CD14-positive monocyte (primary cell): ENCODE measurements around the gene ITGB3. TPM values are rescaled to one million over a fixed set of nuclear protein-coding genes. Genes with fewer than 3 reads are reported as not detected.

Experiments
- DNase-seq, 3 donors: peaks; one replicate each; pipeline ENCODE4 v3.0.0-alpha.2; 2011 to 2022
- H2AFZ ChIP-seq: 2 replicates; pipeline ENCODE4 v1.6.0; 2012; ENCODE audit warnings: mild to moderate bottlenecking, low read depth, low read length, inconsistent platforms; ENCODE audit not compliant: insufficient read depth, poor library complexity, severe bottlenecking
- H3K27ac ChIP-seq, 2 donors: 1 replicate in 1 of 2; 2 replicates in 1 of 2; pipeline ENCODE4 v1.5.1; 2012 to 2013; ENCODE audit warnings: low read length in 2 of 2, control low read depth in 1 of 2, inconsistent platforms in 1 of 2, low read depth in 1 of 2, mild to moderate bottlenecking in 1 of 2
- H3K27me3 ChIP-seq, 2 donors: one replicate each; pipeline versions ENCODE4 v1.6.0 to v1.6.1; 2011 to 2013; ENCODE audit warnings: low read length in 2 of 2; ENCODE audit not compliant: control insufficient read depth in 2 of 2, insufficient read depth in 2 of 2
- H3K36me3 ChIP-seq, 2 donors: replicated peaks in 1 of 2; 1 replicate in 1 of 2; 2 replicates in 1 of 2; pipeline versions ENCODE4 v1.5.1 to v1.6.1; 2012 to 2013; ENCODE audit warnings: low read length in 2 of 2, control low read depth in 1 of 2, inconsistent platforms in 1 of 2, mild to moderate bottlenecking in 1 of 2; ENCODE audit not compliant: insufficient read depth in 2 of 2, control insufficient read depth in 1 of 2
- H3K4me1 ChIP-seq, 2 donors: 1 replicate in 1 of 2; 2 replicates in 1 of 2; pipeline versions ENCODE4 v1.5.1 to v1.6.1; 2012 to 2013; ENCODE audit warnings: low read length in 2 of 2, control low read depth in 1 of 2, inconsistent platforms in 1 of 2, mild to moderate bottlenecking in 1 of 2, moderate library complexity in 1 of 2; ENCODE audit not compliant: insufficient read depth in 2 of 2, control insufficient read depth in 1 of 2
- H3K4me2 ChIP-seq: replicated peaks from 2 replicates; pipeline ENCODE3; 2012; ENCODE audit warnings: low read length, moderate library complexity, mild to moderate bottlenecking; ENCODE audit not compliant: poor library complexity, severe bottlenecking; ENCODE audit errors: extremely low read depth
- H3K4me3 ChIP-seq, 3 experiments: fragments of 200-600 bp in 1 of 3; sonication (generic) in 1 of 3; replicated peaks in 1 of 3; 1 replicate in 2 of 3; 2 replicates in 1 of 3; pipeline ENCODE4 v1.5.1; 2011 to 2013; ENCODE audit warnings: low read length in 3 of 3, mild to moderate bottlenecking in 3 of 3, control low read depth in 2 of 3, low read depth in 2 of 3, inconsistent platforms in 1 of 3, moderate library complexity in 1 of 3
- H3K79me2 ChIP-seq: 2 replicates; pipeline ENCODE4 v1.6.0; 2012; ENCODE audit warnings: mild to moderate bottlenecking, control low read depth, inconsistent platforms, low read length, moderate library complexity; ENCODE audit not compliant: insufficient read depth
- H3K9ac ChIP-seq: 2 replicates; pipeline ENCODE4 v1.6.0; 2017; ENCODE audit warnings: low read length, mild to moderate bottlenecking; ENCODE audit not compliant: insufficient read depth, poor library complexity, severe bottlenecking
- H3K9me3 ChIP-seq, 2 donors: replicated peaks in 1 of 2; 1 replicate in 1 of 2; 2 replicates in 1 of 2; pipeline versions ENCODE4 v1.5.1 to v1.6.1; 2012 to 2013; ENCODE audit warnings: low read length in 2 of 2, control low read depth in 1 of 2; ENCODE audit not compliant: control insufficient read depth in 1 of 2, insufficient read depth in 1 of 2
- H4K20me1 ChIP-seq: 2 replicates; pipeline ENCODE4 v1.6.0; 2012; ENCODE audit warnings: mild to moderate bottlenecking, low read length, control low read depth, moderate library complexity; ENCODE audit not compliant: insufficient read depth
- H3K27ac Mint-ChIP-seq, 7 donors: one replicate each; pipeline ENCODE4 v1.8.0; 2020; ENCODE audit warnings: mild to moderate bottlenecking in 7 of 7, mixed read lengths in 7 of 7, moderate library complexity in 6 of 7, inconsistent platforms in 2 of 7
- H3K27me3 Mint-ChIP-seq, 3 donors: one replicate each; pipeline ENCODE4 v1.8.0; 2021 to 2022; ENCODE audit warnings: low read depth in 3 of 3, mild to moderate bottlenecking in 3 of 3, mixed read lengths in 3 of 3, moderate library complexity in 3 of 3, inconsistent platforms in 1 of 3
- H3K36me3 Mint-ChIP-seq, 2 donors: one replicate each; pipeline ENCODE4 v1.8.0; 2020; ENCODE audit warnings: mixed read lengths in 2 of 2, inconsistent platforms in 1 of 2, mild to moderate bottlenecking in 1 of 2
- H3K4me1 Mint-ChIP-seq: one replicate; pipeline ENCODE4 v1.8.0; 2020; ENCODE audit warnings: mild to moderate bottlenecking, mixed read lengths
- H3K4me3 Mint-ChIP-seq, 2 donors: one replicate each; pipeline ENCODE4 v1.8.0; 2020; ENCODE audit warnings: mild to moderate bottlenecking in 2 of 2, mixed read lengths in 2 of 2, moderate library complexity in 1 of 2
- H3K9me3 Mint-ChIP-seq, 7 donors: one replicate each; pipeline ENCODE4 v1.8.0; 2020 to 2022; ENCODE audit warnings: mixed read lengths in 7 of 7, mild to moderate bottlenecking in 6 of 7, moderate library complexity in 6 of 7, inconsistent platforms in 2 of 7
- CTCF ChIP-seq: fragments of 200-600 bp; IDR thresholded peaks from one replicate; pipeline ENCODE4 v1.8.0; 2022; ENCODE audit warnings: antibody characterized with exemption, mild to moderate bottlenecking
- WGBS: methylation state at CpG from one replicate; pipeline ENCODE4 v1.1.5; 2013; ENCODE audit warnings: missing lambda C conversion rate; ENCODE audit not compliant: insufficient coverage; 5-methylcytosine and 5-hydroxymethylcytosine counted together
- intact Hi-C, 2 donors: fragments of 100-400 bp; cut with micrococcal nuclease; formaldehyde crosslinking; loops; one replicate each; pipeline versions ENCODE4 v1.15.0 to v1.15.1; 2023
- polyA plus RNA-seq, 3 donors: library from polyadenylated mRNA; depleted of rRNA in 1 of 3; unstranded in 2 of 3; stranded (reverse) in 1 of 3; fragments of 300-500 nt in 2 of 3; fragments of >200 nt in 1 of 3; fragmentation: Illumina TruSeq in 2 of 3; gene quantifications; 1 replicate in 2 of 3; 2 replicates in 1 of 3; pipeline ENCODE4 v1.2.3, GENCODE V29; 2012 to 2021

Gene ITGB3
- polyA plus RNA-seq, 3 donors, result 0.01 to 1.6 (median 1.3) TPM

DNA sequence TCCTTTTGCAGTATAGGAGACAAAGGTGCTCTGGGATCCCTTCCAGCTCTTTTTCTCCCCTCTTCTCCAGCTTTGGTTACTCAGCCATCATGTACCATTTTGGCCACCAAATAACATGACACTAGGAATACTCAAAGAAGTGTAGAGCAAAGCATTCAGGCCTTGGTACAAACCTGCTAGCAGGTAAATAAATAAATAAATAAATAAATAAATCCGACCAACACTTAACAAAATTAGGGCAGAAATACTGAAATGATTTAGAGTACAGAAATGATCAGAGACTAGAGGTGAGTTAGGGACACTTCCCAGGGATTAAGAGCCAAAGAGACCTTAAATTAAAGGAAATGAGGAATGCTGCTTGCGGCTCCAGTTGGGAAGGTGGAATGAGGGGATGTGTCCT lies 17.7 kb upstream of the ITGB3 start:
- H3K4me2 ChIP-seq, result no peak overlapping the region
- H2AFZ ChIP-seq, result no peak overlapping the region
- no peak for DNase-seq
- H3K79me2 ChIP-seq, result no peaks in the 10 kb centered on the region
- no peak overlapping the region for H3K27ac Mint-ChIP-seq
- H3K4me1 ChIP-seq, result peaks cover 13 to 14% of the 10 kb centered on the region in 2 donors
- H3K9ac ChIP-seq, result no peak overlapping the region
- peaks cover 0 to 2% (median 2%) of the 10 kb centered on the region in 3 donors for H3K27me3 Mint-ChIP-seq
- 88% methylated on average over 1 of the region's 2 CpGs for WGBS
- H3K9me3 Mint-ChIP-seq, result peaks cover 5 to 14% (median 11%) of the 10 kb centered on the region in 7 donors
- H3K36me3 ChIP-seq, result no peaks in the 10 kb centered on the region
- no peaks in the 10 kb centered on the region for H3K27me3 ChIP-seq
- no peak overlapping the region for H3K4me3 ChIP-seq
- no peaks in the 10 kb centered on the region for H3K36me3 Mint-ChIP-seq
- H3K4me1 Mint-ChIP-seq, result peaks cover 17% of the 10 kb centered on the region
- H3K4me3 Mint-ChIP-seq, result no peak overlapping the region
- no peak for TF ChIP-seq CTCF
- H3K9me3 ChIP-seq, result peaks cover 0 to 20% of the 10 kb centered on the region in 2 donors
- no peak overlapping the region for H3K27ac ChIP-seq
- intact Hi-C loops, result no loop called here
- H4K20me1 ChIP-seq, result no peaks in the 10 kb centered on the region

DNA sequence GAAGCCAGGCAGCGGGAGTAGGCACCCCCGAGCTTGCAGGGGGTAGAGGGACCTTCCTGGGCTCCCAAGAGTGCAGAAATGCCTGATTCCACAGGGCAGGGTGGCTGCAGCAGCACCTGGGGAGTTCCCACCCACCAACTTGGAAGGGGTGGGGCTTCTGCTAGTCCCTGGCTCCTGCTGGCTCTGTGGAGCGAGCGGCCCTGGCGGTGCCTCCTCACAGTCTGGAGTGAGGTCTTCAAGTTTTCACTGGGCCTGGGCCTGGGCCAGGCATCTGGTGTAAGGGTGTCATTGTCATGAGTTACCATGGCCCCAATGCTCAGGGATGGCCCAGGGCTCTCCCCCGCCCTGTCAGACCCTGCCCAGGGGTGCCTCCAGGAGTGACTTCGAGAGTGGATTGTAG lies 15.8 kb upstream of the ITGB3 start:
- no peak for TF ChIP-seq CTCF

More for the DNA sequence above, 15.8 kb upstream of the ITGB3 start:
- H4K20me1 ChIP-seq, result no peaks in the 10 kb centered on the region
- H3K36me3 ChIP-seq, result no peaks in the 10 kb centered on the region
- peaks cover 13 to 16% of the 10 kb centered on the region in 2 donors for H3K4me1 ChIP-seq
- DNase-seq, result no peak
- Mint-ChIP-seq H3K36me3 (no peaks in the 10 kb centered on the region), H3K4me1 (peaks cover 18% of the 10 kb centered on the region), H3K9me3 (peaks cover 5 to 14% (median 11%) of the 10 kb centered on the region in 7 donors), H3K4me3 (no peak overlapping the region), H3K27ac (no peak overlapping the region), H3K27me3 (peaks cover 0 to 5% (median 2%) of the 10 kb centered on the region in 3 donors)
- no peak overlapping the region for H2AFZ ChIP-seq
- H3K4me3 ChIP-seq, result no peak overlapping the region
- no peak overlapping the region for H3K4me2 ChIP-seq
- no peak overlapping the region for H3K27ac ChIP-seq
- no peaks in the 10 kb centered on the region for H3K27me3 ChIP-seq
- H3K9me3 ChIP-seq, result peaks cover 0 to 20% of the 10 kb centered on the region in 2 donors
- 100% methylated on average over 7 of the region's 7 CpGs for WGBS
- H3K79me2 ChIP-seq, result no peaks in the 10 kb centered on the region
- H3K9ac ChIP-seq, result no peak overlapping the region
- intact Hi-C loops, result no loop called here
